NCI-H2171 (cell line): Measurements from ENCODE around the gene SNN.
A peak's percentile ranks its signal among the peaks of the same experiment; 100 is the strongest.

Source experiments
- DNase-seq: peaks from one replicate; lab custom pipeline; 2025; lab: John Stamatoyannopoulos, UW

SNN gene

GRCh38 chr16:11667221-11667823, 933 bp upstream of the SNN start:
- no peak for DNase-seq

- peak; percentile 20 for DNase-seq
Measured at GRCh38 chr16:11668623-11669379, 546 bp downstream of the SNN start.

GRCh38 chr16:11669380-11670146, 1.3 kb downstream of the SNN start:
- DNase-seq = no peak

GRCh38 chr16:11670171-11671131, 2.2 kb downstream of the SNN start:
- DNase-seq = no peak

GRCh38 chr16:11671271-11671670, 3.0 kb downstream of the SNN start:
- no peak for DNase-seq

GRCh38 chr16:11671676-11672075, 3.4 kb downstream of the SNN start:
- no peak for DNase-seq

- no peak for DNase-seq
Measured at GRCh38 chr16:11672206-11673090, 4.2 kb downstream of the SNN start.

- no peak for DNase-seq
Measured at GRCh38 chr16:11673091-11674000, 5.1 kb downstream of the SNN start.

GRCh38 chr16:11674001-11674817, 6.0 kb downstream of the SNN start:
- no peak for DNase-seq

- DNase-seq = peak; percentile 65
Measured at GRCh38 chr16:11674818-11675560, 6.7 kb downstream of the SNN start.

GRCh38 chr16:11675561-11676511, 7.6 kb downstream of the SNN start:
- DNase-seq = no peak

- DNase-seq = no peak
Measured at GRCh38 chr16:11676799-11677198, 8.5 kb downstream of the SNN start.

GRCh38 chr16:11677451-11677951, 9.2 kb downstream of the SNN start:
- no peak for DNase-seq

GRCh38 chr16:11677959-11678881, 10.0 kb downstream of the SNN start:
- no peak for DNase-seq

- DNase-seq = no peak
Measured at GRCh38 chr16:11679250-11679649, 11.0 kb downstream of the SNN start.
